GM19463 (cell line): ENCODE measurements around the gene C2orf76.
"Not testable (repeated sequence)": the region's sequence is repeated elsewhere in the genome, so short reads cannot be mapped to it uniquely, and the experiment has no call there.

Source experiments
- ATAC-seq: cut with Tn5 transposase; IDR thresholded peaks from one replicate; pipeline ENCODE4 v1.9.1; 2021; ENCODE audit warnings: mild to moderate bottlenecking, moderate library complexity; ENCODE audit not compliant: unreplicated experiment

Gene C2orf76

DNA sequence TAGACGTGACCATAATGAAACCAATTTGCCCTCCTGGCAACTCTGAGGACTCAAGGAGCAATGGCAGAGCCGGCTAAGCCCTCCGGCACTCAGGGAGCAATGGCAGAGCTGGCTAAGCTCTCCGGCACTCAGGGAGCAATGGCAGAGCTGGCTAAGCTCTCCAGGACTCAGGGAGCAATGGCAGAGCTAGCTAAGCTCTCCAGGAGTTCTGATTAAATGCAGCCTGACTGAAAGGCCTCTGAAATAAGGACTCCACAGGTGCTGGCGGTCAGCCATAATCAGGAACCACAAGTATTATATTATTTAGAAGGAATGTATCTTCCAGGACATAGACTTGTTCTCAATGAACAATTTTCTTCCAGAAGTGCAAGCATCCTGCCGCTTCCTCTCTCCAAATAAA, 65.2 kb downstream of the C2orf76 start:
- no peak for ATAC-seq

DNA sequence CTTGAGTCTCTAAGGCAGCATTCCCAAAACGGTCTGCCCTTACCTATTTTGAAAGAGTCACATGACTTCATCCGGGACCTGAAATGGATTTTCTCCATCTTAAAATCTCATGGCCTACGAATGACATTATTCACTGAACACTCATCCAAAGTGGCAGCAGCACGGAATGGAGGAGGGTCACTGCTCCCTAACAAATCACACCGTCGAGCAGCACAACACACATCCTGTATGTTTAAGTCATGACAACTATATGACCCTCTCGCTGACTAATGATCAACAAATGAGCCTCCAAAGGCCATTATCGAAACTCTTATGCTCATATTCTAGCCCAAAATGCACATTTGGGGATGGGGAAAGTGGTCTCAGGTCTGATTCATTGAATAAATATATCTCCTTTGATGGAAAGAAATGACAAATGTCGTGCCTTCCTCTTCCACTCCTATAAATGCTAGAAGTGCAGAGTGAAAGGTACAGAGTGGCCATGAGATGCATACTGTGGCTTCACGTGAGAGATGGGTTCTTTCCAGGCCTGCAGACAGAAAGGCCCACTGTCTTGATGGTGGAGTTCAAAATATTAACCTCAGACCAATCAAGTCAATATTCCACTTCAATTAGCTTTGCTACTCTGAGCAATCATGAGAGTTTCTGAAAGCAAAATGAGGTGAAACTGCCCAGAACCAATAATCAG, 70.8 kb downstream of the C2orf76 start:
- ATAC-seq, result no peak

DNA sequence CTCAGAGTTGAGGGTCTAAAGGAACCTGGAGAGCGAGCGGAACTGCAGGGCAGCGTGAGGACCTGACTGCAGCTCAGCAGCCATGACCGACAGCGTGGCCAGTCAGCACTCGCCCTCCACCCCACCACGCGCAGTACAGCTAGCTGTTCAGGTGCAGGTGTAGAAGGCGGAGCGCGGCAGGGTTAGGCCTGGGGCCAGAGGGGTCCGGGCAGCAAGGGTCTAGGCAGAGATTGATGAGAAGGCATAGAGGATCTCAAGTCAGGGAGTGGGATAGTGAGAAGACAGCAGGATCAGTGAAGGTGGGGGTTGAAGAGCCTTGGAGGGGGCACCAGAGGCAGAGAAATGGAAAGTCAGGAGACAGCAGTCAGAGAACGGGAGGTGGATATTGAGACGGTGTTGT, 72.0 kb downstream of the C2orf76 start:
- ATAC-seq, result no peak

DNA sequence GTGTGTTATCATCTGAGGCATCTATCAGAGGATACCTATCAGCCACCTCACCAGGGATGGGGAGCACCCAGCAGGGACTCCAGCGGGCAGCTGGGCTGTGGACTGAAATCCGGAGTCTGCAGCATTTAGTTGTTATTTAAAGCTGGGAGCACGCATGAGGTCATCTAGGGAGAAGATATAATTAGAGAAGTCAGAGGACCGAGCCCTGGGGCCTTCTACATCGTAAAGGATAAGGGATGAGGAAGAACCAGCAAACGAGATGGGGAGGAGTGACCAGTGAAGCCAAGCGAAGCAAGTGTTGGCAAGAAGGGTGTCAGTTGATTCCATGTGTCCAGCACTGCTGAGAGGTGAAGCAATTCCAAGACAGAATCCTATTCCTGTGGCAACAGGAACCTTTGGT, 72.7 kb downstream of the C2orf76 start:
- no peak for ATAC-seq

DNA sequence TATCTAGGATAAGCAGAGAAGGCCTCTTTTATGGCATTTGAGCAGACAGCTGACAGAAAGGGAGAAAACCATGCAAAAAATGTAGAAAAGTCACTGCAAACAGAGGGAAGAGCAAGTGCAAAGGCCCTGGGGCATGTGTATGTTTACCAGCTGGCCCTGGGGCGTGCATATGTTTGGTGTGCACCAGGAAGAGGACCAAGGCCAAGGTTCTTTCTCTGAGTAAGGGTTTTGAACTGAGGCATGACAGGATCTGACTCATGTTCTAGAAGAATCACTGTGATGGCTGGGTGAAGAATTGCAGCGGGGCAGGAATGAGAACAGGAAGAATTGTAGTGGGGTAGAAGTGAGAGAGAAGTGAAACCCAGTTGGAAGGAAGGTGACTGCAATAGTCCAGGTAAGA, 73.4 kb downstream of the C2orf76 start:
- ATAC-seq, result no peak

DNA sequence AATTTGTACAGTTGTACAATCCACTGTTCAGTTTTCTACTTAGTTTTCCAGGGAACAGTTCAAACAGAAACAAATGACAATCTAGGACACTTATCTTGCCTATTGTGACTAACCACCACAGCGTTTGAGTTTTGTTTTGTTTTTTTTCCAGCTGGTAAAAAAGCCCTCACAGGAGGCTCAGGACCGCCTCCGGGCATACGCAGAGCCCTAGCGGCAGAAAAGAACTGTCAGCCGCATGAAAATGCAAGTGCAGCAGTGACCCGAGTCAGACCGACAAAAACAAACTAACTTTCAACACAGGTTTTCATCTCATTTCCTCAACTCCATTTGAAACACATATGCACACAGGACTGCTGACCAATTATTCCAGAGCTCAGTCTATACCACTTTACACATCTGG, 74.4 kb downstream of the C2orf76 start:
- ATAC-seq, result no peak

DNA sequence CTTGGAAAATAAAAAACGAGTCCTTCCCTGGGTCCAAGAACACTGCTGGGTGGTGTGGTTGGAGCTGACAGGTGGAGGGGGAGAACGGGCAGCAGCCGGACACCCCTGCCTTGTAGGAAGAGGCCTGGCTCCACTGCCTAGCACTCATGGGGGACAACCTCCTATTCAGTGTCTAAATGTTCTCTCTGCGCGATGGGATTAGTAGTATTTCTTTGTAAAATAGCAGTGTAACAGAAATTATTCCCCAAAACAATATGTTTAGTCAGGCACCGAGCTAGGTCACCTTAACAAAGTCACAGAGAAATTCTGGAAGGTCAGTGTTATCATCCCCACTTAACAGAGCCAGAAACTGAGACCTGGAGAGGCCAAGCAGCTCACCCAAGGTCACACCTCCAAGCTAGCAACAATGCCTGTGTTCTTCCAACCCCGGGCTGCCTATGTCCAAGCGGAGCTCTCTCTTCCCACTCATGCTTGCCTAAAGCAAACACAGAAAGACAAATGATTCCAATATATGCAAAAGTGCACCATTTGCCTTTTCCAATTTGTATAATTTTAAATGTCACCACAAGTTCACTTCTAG, 75.0 kb downstream of the C2orf76 start:
- no peak for ATAC-seq

DNA sequence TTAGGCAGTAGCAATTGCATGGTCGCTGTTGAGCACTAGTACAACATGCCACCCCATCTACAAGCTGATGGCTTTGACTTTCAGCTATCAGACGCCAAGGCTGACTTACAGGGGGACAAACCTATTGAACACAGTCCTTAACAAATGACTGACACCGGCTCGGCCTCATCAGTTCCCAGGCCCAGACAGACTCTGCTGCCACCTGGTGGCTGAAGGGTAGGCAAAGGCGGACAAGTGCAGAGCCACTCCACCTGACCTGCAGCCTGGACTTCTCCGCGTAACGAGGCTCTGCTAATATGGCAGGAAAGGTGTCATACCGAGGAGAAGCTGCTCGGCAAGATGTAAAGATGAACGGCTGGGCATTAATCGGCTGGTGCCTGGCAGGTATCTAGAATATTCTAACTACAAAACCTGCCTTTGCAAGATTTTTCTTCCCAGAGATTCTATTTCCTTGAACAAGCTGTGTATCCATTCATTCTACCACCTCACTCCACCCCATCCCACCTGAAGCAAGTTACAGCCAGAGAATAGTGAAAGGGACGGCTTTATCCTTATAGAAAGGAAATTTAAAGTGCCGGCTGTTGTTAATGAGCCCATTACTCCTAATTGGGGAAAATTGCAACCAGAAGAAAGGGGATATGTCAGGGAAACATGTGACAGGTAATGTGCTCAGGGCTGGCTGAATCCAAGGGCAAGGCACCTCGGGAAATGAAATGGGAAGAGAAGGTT, 75.6 kb downstream of the C2orf76 start:
- peak; percentile 86 for ATAC-seq

DNA sequence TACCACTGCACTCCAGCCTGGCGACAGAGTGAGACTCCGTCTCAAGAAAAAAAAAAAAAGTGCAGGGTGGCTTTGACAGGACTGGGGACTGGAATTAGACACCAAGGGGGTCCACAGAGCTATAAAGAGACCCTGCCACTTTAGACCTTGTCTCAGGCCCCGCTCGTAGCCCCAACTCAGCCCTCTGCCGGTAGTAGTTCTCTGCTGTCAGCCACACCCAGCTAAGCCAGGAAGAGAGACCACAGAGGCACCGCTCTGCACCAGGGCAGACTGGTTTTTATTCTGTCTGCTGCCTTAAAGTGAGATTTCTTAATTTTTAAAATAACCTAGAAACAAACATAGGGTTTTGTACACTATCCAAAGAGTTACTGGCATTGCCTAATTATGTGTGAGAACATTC, 77.0 kb downstream of the C2orf76 start:
- ATAC-seq, result no peak

DNA sequence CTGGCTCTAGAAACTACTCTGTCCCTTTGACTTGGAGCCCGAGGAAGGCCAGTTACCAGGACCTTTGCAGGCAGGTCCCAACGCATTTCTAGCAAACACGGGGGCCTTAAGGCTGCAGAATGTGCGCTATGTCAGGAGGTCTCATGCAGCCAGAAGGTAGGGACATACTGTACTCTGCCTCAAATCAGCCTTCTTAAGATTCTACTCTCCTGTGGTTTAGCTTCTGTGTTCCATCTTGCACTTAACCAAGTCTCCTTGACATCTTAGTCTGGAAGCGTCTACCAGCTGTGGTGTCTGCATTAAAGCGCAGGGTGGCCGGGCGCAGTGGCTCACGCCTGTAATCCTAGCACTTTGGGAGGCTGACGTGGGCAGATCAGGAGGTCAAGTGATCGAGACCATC, 77.5 kb downstream of the C2orf76 start:
- no peak for ATAC-seq

DNA sequence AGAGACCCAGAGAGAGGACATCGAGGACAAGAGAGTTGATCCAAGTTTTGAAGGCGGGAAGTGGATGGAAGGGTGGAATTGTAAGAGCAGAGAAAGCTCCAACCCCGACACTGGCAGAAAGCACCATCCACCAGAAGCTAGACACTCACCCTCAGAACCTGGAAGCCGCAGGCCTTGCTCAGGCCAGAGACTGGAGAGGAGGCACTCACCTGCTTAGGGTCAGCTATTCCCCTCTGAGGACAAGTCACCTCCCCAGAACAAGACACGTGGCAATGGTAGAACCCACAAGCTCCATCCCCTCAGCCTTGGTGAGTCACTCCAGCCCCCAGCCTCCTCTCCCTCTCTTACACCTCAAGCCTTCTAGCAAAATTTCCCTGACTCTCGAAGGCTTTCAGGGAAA, 78.1 kb downstream of the C2orf76 start:
- ATAC-seq, result no peak

DNA sequence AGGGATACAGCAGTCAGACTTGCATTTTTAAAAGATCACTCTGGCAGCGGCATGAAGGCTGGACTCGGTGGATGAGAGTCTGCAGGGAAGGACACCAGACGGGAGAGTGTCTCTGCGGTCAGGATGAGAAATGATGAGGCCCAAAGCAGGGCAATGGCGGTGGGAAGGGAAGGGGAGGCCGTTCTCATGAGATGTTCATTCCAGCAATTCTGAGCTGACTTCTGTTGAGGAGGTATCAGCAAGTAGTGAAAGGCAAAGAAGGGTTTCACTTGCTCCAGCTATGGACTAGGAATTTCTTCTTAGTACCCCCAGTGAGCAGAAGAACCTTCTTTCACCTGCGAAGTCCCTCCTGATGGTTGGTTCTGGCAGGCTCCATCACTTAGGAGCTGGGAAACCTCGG, 80.0 kb downstream of the C2orf76 start:
- ATAC-seq, result no peak

DNA sequence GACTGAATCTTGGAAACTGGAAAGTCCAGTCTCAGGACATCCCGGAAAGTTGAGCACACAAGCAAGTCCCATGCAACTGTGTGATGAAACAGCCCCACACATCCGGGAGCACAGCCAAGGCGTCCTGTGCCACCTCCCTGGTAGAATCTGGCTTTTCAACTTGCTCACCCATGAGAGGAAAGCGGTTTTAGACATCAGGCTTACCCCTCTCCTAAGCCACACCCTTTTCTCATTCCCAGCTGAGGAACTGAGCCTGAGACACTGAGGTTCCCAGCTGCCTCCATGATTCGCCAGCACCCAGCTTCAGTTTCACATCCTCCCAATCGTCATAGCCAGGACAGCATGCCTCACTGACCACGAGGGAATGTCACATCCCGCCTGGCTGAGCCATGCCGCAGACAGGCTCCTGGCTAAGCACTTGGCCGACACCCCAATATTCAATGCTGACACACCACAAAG, 82.7 kb downstream of the C2orf76 start:
- no peak for ATAC-seq

DNA sequence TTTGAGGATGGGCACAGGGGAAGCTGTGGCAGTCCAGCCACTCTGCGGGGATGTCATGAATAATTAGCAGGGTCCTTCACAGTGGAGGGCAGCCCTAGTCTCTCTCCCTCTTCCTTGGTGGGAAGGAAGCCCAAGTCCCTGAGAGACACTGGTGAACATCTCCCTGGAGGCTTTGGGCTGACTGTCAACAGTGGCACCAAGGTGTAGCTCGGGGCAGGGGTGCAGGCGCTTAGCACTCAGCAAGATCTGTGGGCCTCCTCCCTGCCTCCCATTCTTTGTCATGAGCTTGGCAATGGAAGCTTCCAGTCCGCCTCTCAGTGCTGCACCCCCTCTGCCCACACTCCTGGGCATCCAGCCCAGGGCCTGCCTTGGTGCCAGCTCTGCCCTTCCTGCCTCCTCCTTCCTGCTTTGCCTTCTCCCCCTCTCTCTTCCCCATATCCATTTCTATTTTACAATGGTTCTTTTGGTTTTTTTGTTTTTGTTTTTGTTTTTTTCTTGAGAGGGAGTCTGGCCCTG, 83.6 kb downstream of the C2orf76 start:
- ATAC-seq, result no peak

DNA sequence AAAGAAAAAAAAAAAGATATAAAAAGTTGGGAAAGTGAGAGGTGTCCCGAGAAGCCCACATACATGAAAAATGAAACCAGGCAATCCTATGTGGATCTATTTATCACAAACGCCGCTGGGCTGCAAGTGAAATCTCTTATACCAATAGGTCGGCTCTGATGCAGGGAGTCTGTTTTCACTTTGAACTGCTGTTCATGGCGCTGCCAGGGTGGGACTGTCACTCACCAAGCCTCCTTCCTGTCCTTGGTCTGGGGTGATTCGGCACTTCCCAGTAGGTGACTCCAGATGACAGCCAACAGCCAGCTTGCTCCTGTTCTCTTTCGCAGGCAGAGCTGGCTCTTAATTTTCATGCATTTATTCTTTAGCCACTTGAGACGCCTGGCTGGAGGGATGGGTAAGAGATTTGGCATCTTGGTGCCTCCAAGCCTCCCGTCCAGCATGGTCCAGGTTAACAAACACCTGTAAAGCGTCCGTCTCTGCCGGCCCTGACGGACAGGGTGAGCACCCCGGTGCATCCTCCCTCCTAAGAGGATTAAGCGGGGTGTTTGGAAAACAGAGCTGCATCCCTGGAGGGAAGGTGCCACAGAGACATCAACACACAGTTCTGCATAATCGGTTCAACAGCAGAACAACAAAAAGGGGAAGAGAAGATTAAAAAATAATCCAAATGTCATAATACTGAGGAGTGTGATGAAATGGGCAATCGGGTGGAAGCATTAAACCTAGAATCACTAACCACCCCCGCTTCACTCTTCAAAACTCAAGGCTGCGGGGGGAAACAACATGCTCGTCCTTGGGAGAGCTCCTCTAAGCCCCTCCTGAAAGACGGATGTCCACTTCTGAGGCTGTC, 84.3 kb downstream of the C2orf76 start:
- ATAC-seq, result no peak

DNA sequence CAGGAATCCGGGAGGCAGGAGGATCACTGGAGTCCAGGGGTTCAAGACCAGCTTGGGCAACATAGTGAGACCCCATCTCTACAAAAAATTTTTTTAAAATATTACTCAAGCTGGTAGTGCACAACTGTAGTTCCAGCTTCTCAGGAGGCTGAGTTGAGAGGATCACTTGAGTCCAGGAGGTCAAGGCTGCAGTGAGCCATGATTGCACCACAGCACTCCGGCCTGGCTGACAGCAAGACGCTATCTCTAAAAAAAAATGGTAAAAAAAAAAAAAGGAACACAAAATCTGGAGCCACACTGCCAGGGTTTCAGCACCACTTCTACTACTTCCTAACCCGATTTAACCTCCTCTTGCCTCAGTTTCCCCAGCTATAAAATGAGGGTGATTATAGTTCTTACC, 86.0 kb downstream of the C2orf76 start:
- ATAC-seq, result no peak

DNA sequence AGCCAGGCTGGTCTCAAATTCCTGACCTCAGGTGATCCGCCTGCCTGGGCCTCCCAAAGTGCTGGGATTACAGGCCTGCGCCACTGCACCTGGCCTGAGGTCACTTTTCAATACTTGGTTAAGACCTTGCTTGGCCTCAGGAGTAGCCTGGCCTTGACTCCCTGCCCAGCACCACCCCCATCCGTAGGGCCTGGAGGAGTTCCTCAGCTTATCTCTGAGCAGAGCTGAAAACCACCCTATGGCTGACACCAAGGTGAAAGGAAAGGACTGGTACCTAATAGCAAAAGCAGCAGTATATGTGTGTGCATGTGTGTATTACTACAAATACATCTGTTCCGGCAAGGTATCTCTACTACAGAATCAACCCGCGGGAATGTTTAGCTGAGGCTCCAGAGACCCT, 87.0 kb downstream of the C2orf76 start:
- no peak for ATAC-seq

DNA sequence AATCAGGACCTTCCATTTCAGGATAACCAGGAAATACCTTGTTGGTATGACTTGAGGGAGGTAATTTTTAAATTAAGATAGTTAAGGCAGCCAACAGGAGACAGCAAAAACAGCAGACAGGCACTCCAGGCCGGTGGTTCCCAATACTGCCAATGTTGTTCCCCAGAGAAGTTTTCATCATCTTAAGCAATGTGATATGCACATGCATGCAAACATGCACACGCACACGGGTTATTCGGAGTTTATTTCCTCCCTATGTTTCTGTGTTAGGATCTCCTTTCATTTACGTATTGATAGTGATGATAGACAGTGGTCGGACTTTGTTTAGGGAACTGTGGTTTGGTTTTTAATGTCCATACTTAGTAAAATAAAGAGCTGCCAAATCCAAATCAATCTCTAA, 87.7 kb downstream of the C2orf76 start:
- ATAC-seq, result no peak

DNA sequence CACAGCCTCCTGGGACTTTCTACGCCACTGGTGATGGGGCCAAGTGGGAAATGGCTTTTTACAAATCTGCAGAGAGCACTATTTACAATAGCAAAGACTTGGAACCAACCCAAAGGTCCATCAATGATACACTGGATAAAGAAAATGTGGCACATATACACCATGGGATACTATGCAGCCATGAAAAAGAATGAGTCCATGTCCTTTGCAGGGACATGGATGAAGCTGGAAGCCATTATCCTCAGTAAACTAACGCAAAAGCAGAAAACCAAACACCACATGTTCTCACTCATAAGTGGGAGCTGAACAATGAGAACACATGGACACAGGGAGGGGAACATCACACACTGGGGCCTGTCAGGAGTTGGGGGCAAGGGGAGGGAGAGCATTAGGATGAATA, 88.2 kb downstream of the C2orf76 start:
- not testable (repeated sequence) for ATAC-seq

DNA sequence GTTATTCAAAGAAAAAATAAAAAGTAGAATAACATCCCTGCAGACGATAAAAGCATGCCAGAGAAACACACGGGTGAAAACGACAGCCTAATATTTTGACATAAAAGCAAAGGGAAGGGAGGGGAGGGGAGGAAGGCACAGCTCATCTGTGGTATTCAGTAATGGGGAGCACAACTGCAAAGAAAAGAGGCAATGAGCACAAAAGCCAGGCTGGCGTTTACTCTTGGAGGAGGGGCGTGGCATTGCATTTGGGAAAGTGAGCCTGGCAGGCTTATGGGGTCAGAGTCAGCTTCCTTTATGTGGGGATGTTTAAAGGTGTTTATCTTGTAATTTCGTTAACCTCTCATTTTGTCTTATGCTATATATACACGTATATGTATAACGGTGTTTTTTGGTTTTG, 89.8 kb downstream of the C2orf76 start:
- ATAC-seq, result no peak

DNA sequence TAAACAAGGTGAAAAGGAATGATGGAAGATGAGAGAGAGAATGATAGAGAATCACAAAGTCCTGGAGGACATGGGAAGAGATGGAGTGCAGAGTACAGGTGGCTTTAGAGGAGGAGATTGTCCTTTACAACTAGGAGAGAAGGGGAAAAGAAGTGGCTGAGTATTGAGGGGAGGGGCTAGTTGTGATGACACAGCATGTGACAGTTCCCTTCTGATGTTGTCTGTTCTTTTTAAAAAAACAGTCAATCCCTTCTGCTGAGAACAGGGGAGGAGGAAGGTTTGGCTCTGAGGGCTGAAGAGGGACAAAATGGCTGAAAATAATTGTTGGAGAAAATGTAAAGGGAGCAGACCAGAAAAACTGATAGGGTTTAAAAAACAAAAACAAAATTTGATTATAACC, 99.0 kb downstream of the C2orf76 start:
- no peak for ATAC-seq
